H9 (cell line): ENCODE data around the gene TANGO6. TPM values are rescaled to one million over a fixed set of nuclear protein-coding genes. Genes with fewer than 3 reads are reported as not detected.

ENCODE experiments used
- DNase-seq: peaks from one replicate; pipeline ENCODE4 v3.0.0-alpha.2; 2017
- H2AFZ ChIP-seq: one replicate; pipeline ENCODE4 v1.6.1; 2013; ENCODE audit warnings: mild to moderate bottlenecking, low read length, control low read depth, moderate library complexity
- H2AK5ac ChIP-seq: 2 replicates; pipeline ENCODE4 v1.6.1; 2013; ENCODE audit warnings: low read length, control low read depth, mixed read lengths; ENCODE audit not compliant: insufficient read length
- H2BK120ac ChIP-seq: one replicate; pipeline ENCODE4 v1.6.1; 2013; ENCODE audit warnings: low read depth, mild to moderate bottlenecking, low read length, control low read depth, inconsistent platforms; ENCODE audit not compliant: poor library complexity, severe bottlenecking
- H2BK12ac ChIP-seq: 2 replicates; pipeline ENCODE4 v1.6.1; 2013; ENCODE audit warnings: low read length, control low read depth, mixed read lengths, low read depth; ENCODE audit not compliant: insufficient read length
- H2BK15ac ChIP-seq: 2 replicates; pipeline ENCODE4 v1.6.1; 2013; ENCODE audit warnings: low read depth, low read length, control low read depth
- H2BK20ac ChIP-seq: one replicate; pipeline ENCODE4 v1.6.1; 2013; ENCODE audit warnings: low read depth, mild to moderate bottlenecking, low read length, control low read depth, inconsistent platforms; ENCODE audit not compliant: poor library complexity, severe bottlenecking
- H2BK5ac ChIP-seq: 2 replicates; pipeline ENCODE4 v1.6.1; 2013; ENCODE audit warnings: low read length, control low read depth, mixed read lengths; ENCODE audit not compliant: insufficient read length
- H3K14ac ChIP-seq: 2 replicates; pipeline ENCODE4 v1.6.1; 2013; ENCODE audit warnings: low read length, control low read depth; ENCODE audit not compliant: insufficient read depth
- H3K18ac ChIP-seq: 2 replicates; pipeline ENCODE4 v1.6.1; 2013; ENCODE audit warnings: low read depth, mild to moderate bottlenecking, mixed read lengths, low read length, control low read depth; ENCODE audit not compliant: insufficient read length
- H3K23ac ChIP-seq: 2 replicates; pipeline ENCODE4 v1.6.1; 2013; ENCODE audit warnings: low read length, control low read depth, mixed read lengths, low read depth; ENCODE audit not compliant: insufficient read length
- H3K23me2 ChIP-seq: 2 replicates; pipeline ENCODE4 v1.6.1; 2013; ENCODE audit warnings: low read depth, mild to moderate bottlenecking, mixed read lengths, low read length, control low read depth; ENCODE audit not compliant: insufficient read length, poor library complexity, severe bottlenecking
- H3K27ac ChIP-seq: 2 replicates; pipeline ENCODE4 v1.5.1; 2013; ENCODE audit warnings: low read length, control low read depth, mixed read lengths, low read depth; ENCODE audit not compliant: insufficient read length
- H3K27me3 ChIP-seq: 2 replicates; pipeline ENCODE4 v1.6.1; 2013; ENCODE audit warnings: low read length, control low read depth, inconsistent platforms; ENCODE audit not compliant: insufficient read depth
- H3K4ac ChIP-seq: 2 replicates; pipeline ENCODE4 v1.6.1; 2013; ENCODE audit warnings: low read depth, mild to moderate bottlenecking, control low read depth, inconsistent platforms, low read length, moderate library complexity
- H3K4me1 ChIP-seq: 2 replicates; pipeline ENCODE4 v1.6.1; 2013; ENCODE audit warnings: low read length, control low read depth, inconsistent platforms; ENCODE audit not compliant: insufficient read depth
- H3K4me2 ChIP-seq: 2 replicates; pipeline ENCODE4 v1.6.1; 2013; ENCODE audit warnings: low read length, control low read depth, mixed read lengths; ENCODE audit not compliant: insufficient read length, insufficient read depth
- H3K56ac ChIP-seq: 2 replicates; pipeline ENCODE4 v1.6.1; 2013; ENCODE audit warnings: low read depth, mild to moderate bottlenecking, mixed read lengths, low read length, control low read depth; ENCODE audit not compliant: insufficient read length
- H3K79me1 ChIP-seq: 2 replicates; pipeline ENCODE4 v1.6.1; 2013; ENCODE audit warnings: low read depth, mild to moderate bottlenecking, moderate library complexity, low read length, control low read depth, inconsistent platforms; ENCODE audit not compliant: insufficient read depth, poor library complexity, severe bottlenecking
- H3K79me2 ChIP-seq: 2 replicates; pipeline ENCODE4 v1.6.1; 2013; ENCODE audit warnings: low read length, control low read depth, inconsistent platforms; ENCODE audit not compliant: insufficient read depth
- H3K9ac ChIP-seq: 2 replicates; pipeline ENCODE4 v1.6.1; 2013; ENCODE audit warnings: low read length, control low read depth, mixed read lengths; ENCODE audit not compliant: insufficient read length; ENCODE audit errors: extremely low read depth
- H3K9me3 ChIP-seq: one replicate; pipeline ENCODE4 v1.6.1; 2013; ENCODE audit warnings: low read depth, low read length, inconsistent platforms; ENCODE audit not compliant: control insufficient read depth
- H3T11ph ChIP-seq: one replicate; pipeline ENCODE4 v1.6.1; 2013; ENCODE audit warnings: mild to moderate bottlenecking, low read length, control low read depth, inconsistent platforms
- H4K20me1 ChIP-seq: one replicate; pipeline ENCODE4 v1.6.1; 2013; ENCODE audit not compliant: control insufficient read depth, insufficient read length, insufficient read depth
- H4K5ac ChIP-seq: 2 replicates; pipeline ENCODE4 v1.6.1; 2013; ENCODE audit warnings: low read depth, mild to moderate bottlenecking, mixed read lengths, low read length, control low read depth; ENCODE audit not compliant: insufficient read length
- H4K8ac ChIP-seq: replicated peaks from 2 replicates; pipeline ENCODE4 v1.6.1; 2013; ENCODE audit warnings: low read length, control low read depth, mixed read lengths, low read depth; ENCODE audit not compliant: insufficient read length
- H4K91ac ChIP-seq: 2 replicates; pipeline ENCODE4 v1.6.1; 2013; ENCODE audit warnings: low read depth, mild to moderate bottlenecking, moderate library complexity, mixed read lengths, low read length, control low read depth; ENCODE audit not compliant: insufficient read length
- H3K27ac Mint-ChIP-seq, 3 experiments: 2 replicates in 2 of 3; 3 replicates in 1 of 3; pipeline ENCODE4 v1.8.0; 2020 to 2021; ENCODE audit warnings: mixed read lengths in 3 of 3, mild to moderate bottlenecking in 1 of 3, moderate library complexity in 1 of 3
- H3K27me3 Mint-ChIP-seq: 2 replicates; pipeline ENCODE4 v1.8.0; 2021; ENCODE audit warnings: low read depth, mild to moderate bottlenecking, moderate library complexity, mixed read lengths
- H3K36me3 Mint-ChIP-seq, 3 experiments: 2 replicates in 2 of 3; 3 replicates in 1 of 3; pipeline ENCODE4 v1.8.0; 2020 to 2021; ENCODE audit warnings: low read depth in 3 of 3, mixed read lengths in 3 of 3; ENCODE audit not compliant: insufficient read depth in 1 of 3
- H3K4me1 Mint-ChIP-seq, 2 experiments: 2 replicates each; pipeline ENCODE4 v1.8.0; 2020; ENCODE audit warnings: mixed read lengths in 2 of 2
- H3K4me3 Mint-ChIP-seq, 2 experiments: 2 replicates in 1 of 2; 3 replicates in 1 of 2; pipeline ENCODE4 v1.8.0; 2020 to 2021; ENCODE audit warnings: mild to moderate bottlenecking in 2 of 2, mixed read lengths in 2 of 2, moderate library complexity in 1 of 2
- H3K9me3 Mint-ChIP-seq, 2 experiments: 2 replicates in 1 of 2; 3 replicates in 1 of 2; pipeline ENCODE4 v1.8.0; 2020; ENCODE audit warnings: mild to moderate bottlenecking in 2 of 2, mixed read lengths in 2 of 2, moderate library complexity in 1 of 2
- WGBS: extraction: QIAGEN DNeasy Blood & Tissue Kit; methylation state at CpG from one replicate; pipeline ENCODE4 v1.1.7; 2013; ENCODE audit warnings: missing lambda C conversion rate, low lambda C conversion rate, mixed read lengths; ENCODE audit not compliant: insufficient read length; ENCODE audit errors: extremely low coverage; 5-methylcytosine and 5-hydroxymethylcytosine counted together
- total RNA-seq: library from RNA; stranded (reverse); gene quantifications from 2 replicates; pipeline ENCODE4 v1.2.1, GENCODE V29; 2021
- TF ChIP-seq, protein P1 (sequence below): fragments of 200-600 bp; sonication (generic); conservative IDR thresholded peaks from 3 replicates; pipeline ENCODE4 v1.8.0; 2021; ENCODE audit warnings: antibody characterized with exemption, mild to moderate bottlenecking

TANGO6 gene
- total RNA-seq, 1 experiment from 2014 or later = 12.0 TPM

DNA sequence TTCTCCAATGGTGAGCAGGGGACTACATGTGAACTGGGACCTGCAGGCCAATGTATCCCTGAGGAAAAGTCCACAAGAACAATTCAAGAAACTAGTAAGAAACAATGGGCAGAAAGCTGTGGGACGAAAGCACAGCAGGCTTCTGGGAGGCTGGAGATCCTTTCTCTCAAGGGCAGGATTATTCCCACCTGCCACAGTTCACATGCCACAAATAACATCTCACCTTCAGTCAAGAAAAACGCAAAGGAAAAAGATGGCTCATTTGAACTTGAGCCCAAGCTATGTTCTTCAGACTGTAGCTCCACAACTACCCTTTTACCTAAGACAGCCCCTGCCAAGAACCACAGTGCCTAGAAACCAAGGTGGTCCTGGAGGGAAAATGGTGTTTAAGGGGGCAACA, 275.1 kb downstream of the TANGO6 start:
- H3K27me3 ChIP-seq = no peaks in the 10 kb centered on the region
- no peaks in the 10 kb centered on the region for H3K4me1 Mint-ChIP-seq
- DNase-seq = no peak
- no peak overlapping the region for H3K4me3 Mint-ChIP-seq
- H3K79me1 ChIP-seq = no peaks in the 10 kb centered on the region
- H3K56ac ChIP-seq = no peak overlapping the region
- no peak overlapping the region for H4K8ac ChIP-seq
- H3K4ac ChIP-seq = no peak overlapping the region
- no peaks in the 10 kb centered on the region for H3K4me1 ChIP-seq
- H2BK20ac ChIP-seq = no peak overlapping the region
- peaks cover 71 to 82% (median 78%) of the 10 kb centered on the region in 3 experiments for H3K36me3 Mint-ChIP-seq
- no peaks in the 10 kb centered on the region for H3K23me2 ChIP-seq
- H3K9me3 ChIP-seq = no peaks in the 10 kb centered on the region
- no peaks in the 10 kb centered on the region for H4K20me1 ChIP-seq
- no peaks in the 10 kb centered on the region; a peak in 2 of 5 replicates for H3K9me3 Mint-ChIP-seq
- H3K27ac ChIP-seq = no peak overlapping the region
- H3K79me2 ChIP-seq = no peaks in the 10 kb centered on the region; the same call in 1 of the 2 replicates
- no peak overlapping the region for H2AFZ ChIP-seq
- no peak overlapping the region for H3T11ph ChIP-seq
- H4K91ac ChIP-seq = no peak overlapping the region
- H2BK5ac ChIP-seq = no peak overlapping the region
- H3K14ac ChIP-seq = no peak overlapping the region
- no peak overlapping the region for H3K9ac ChIP-seq
- H4K5ac ChIP-seq = no peak overlapping the region
- no peak overlapping the region for H2BK12ac ChIP-seq
- TF ChIP-seq, protein P1, sequence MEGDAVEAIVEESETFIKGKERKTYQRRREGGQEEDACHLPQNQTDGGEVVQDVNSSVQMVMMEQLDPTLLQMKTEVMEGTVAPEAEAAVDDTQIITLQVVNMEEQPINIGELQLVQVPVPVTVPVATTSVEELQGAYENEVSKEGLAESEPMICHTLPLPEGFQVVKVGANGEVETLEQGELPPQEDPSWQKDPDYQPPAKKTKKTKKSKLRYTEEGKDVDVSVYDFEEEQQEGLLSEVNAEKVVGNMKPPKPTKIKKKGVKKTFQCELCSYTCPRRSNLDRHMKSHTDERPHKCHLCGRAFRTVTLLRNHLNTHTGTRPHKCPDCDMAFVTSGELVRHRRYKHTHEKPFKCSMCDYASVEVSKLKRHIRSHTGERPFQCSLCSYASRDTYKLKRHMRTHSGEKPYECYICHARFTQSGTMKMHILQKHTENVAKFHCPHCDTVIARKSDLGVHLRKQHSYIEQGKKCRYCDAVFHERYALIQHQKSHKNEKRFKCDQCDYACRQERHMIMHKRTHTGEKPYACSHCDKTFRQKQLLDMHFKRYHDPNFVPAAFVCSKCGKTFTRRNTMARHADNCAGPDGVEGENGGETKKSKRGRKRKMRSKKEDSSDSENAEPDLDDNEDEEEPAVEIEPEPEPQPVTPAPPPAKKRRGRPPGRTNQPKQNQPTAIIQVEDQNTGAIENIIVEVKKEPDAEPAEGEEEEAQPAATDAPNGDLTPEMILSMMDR = no peak
- no peak overlapping the region for H2AK5ac ChIP-seq
- no peaks in the 10 kb centered on the region for H3K27me3 Mint-ChIP-seq
- H2BK15ac ChIP-seq = no peak overlapping the region
- H3K23ac ChIP-seq = no peak overlapping the region
- no peak overlapping the region for H2BK120ac ChIP-seq
- WGBS = no CpG with 5 or more reads among the region's 2 CpGs
- H3K18ac ChIP-seq = no peak overlapping the region
- H3K27ac Mint-ChIP-seq = peak overlapping the region in 1 of 3 experiments; percentile 37; a peak in 1 of 7 replicates
- no peak overlapping the region for H3K4me2 ChIP-seq
